GM04504 (cell line): Measurements from ENCODE around the gene RPRM.
"Not testable (repeated sequence)": the region's sequence is repeated elsewhere in the genome, so short reads cannot be mapped to it uniquely, and the experiment has no call there.

ENCODE experiments used
- DNase-seq: peaks from one replicate; pipeline ENCODE4 v3.0.0-alpha.2; 2012; ENCODE audit warnings: low read depth

The RPRM gene

GRCh38 chr2:153455861-153456260 is 22.7 kb downstream of the RPRM start:
- no peak for DNase-seq

DNA sequence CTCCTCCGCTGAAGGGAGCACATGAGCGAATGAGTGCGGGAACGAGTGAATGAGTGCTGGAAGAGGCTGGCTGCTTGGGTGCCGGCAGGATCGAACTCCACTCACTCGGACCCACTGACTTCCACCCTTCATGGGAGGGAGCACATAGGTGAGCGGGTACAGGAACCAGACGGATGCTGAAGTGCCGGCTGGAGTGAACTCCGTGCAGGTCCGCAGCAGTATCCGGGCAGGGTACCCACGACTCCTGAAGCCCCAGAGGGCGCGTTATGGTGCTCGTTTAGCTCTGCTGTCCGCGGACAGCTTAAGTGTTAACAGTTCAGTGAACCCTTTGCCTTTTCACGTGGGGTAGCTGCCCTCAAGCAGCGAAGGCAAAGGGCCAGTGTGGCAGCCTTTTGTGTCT is 23.2 kb downstream of the RPRM start:
- no peak for DNase-seq

GRCh38 chr2:153451611-153452010 is 27.0 kb downstream of the RPRM start:
- DNase-seq = no peak

GRCh38 chr2:153443106-153443505 is 35.5 kb downstream of the RPRM start:
- no peak for DNase-seq

GRCh38 chr2:153442616-153443015 is 35.9 kb downstream of the RPRM start:
- not testable (repeated sequence) for DNase-seq

DNA sequence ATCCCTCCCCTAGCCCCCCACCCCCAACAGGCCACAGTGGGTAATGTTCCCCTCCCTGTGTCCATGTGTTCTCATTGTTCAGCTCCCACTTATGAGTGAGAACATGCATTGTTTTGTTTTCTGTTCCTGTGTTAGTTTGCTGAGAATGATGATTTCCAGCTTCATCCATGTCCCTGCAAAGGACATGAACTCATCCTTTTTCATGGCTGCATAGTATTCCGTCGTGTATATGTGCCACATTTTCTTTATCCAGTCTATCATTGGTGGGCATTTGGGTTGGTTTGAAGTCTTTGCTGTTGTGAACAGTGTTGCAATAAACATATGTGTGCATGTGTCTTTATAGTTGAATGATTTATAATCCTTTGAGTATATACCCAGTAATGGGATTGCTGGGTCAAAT is 38.5 kb downstream of the RPRM start:
- DNase-seq = not testable (repeated sequence)

GRCh38 chr2:153433403-153433802 is 45.2 kb downstream of the RPRM start:
- no peak for DNase-seq

DNA sequence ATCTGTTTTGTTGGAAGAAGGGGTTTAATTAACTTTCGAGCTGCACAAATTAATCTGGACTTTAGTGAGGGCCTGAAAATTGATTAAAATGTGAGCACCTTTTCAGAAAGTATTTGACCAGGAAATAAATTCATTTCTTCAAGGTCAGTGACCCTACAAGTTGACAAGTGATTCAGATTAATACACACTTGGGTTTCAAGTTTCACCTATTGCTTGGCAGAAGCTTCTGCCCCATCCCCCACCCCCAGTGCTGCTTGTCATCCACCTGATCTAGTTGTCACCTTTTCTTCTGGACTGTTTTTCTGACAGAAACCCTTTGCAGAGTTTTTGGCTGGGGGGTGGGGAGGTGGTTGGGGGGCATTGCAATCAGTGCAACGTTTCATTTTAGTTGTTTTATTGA is 46.2 kb downstream of the RPRM start:
- no peak for DNase-seq

DNA sequence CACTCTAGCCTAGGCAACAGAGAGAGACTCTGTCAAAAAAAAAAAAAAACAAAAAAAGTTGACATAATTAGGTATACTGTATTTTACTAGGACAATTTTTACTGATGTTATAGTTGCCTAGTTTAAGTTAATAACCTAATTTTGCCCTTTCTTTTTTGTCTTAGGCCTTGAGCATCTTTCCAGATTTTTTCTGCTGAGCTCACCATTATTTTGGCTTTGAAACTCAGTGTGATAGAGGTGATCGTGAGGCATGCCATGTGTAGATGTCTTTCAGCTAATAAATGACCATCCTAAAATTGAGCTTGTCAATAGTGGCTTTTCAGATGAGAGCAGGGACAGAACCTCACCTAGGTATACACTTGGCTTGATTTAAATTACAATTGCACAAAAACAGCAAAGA is 47.4 kb downstream of the RPRM start:
- DNase-seq = no peak
